Fibroblast of skin of scalp (primary cell): ENCODE results near the gene BCL3.
A peak's percentile ranks its signal among the peaks of the same experiment; 100 is the strongest.
"Not testable (repeated sequence)": the region's sequence is repeated elsewhere in the genome, so short reads cannot be mapped to it uniquely, and the experiment has no call there.

Source experiments
- DNase-seq: peaks from one replicate; pipeline ENCODE4 v3.0.0-alpha.2; 2013

Gene BCL3

GRCh38 chr19:44721369-44721768 is 27.1 kb upstream of the BCL3 start:
- not testable (repeated sequence) for DNase-seq

- no peak for DNase-seq
These were observed 26.1 kb upstream of the BCL3 start for GRCh38 chr19:44722131-44723121.

GRCh38 chr19:44723299-44723951 is 25.1 kb upstream of the BCL3 start:
- DNase-seq: no peak

- DNase-seq: peak; percentile 81
These were observed 24.6 kb upstream of the BCL3 start for GRCh38 chr19:44723952-44724319.

- no peak for DNase-seq
These were observed 23.3 kb upstream of the BCL3 start for GRCh38 chr19:44725251-44725650.

GRCh38 chr19:44725684-44726083 is 22.8 kb upstream of the BCL3 start:
- no peak for DNase-seq

- no peak for DNase-seq
These were observed 22.0 kb upstream of the BCL3 start for GRCh38 chr19:44726465-44726864.

- DNase-seq: no peak
These were observed 20.3 kb upstream of the BCL3 start for GRCh38 chr19:44728178-44728577.

GRCh38 chr19:44729516-44730033 is 18.9 kb upstream of the BCL3 start:
- DNase-seq: no peak

GRCh38 chr19:44731081-44731480 is 17.4 kb upstream of the BCL3 start:
- DNase-seq: no peak

- DNase-seq: no peak
These were observed 16.9 kb upstream of the BCL3 start for GRCh38 chr19:44731622-44732021.

GRCh38 chr19:44732235-44733014 is 16.1 kb upstream of the BCL3 start:
- no peak for DNase-seq

- DNase-seq: no peak
These were observed 14.2 kb upstream of the BCL3 start for GRCh38 chr19:44734357-44734756.

- DNase-seq: no peak
These were observed 13.5 kb upstream of the BCL3 start for GRCh38 chr19:44735011-44735410.

- peak; percentile 68 for DNase-seq
These were observed 11.1 kb upstream of the BCL3 start for GRCh38 chr19:44737238-44738071.

GRCh38 chr19:44738136-44738535 is 10.4 kb upstream of the BCL3 start:
- DNase-seq: no peak

GRCh38 chr19:44738603-44739558 is 9.6 kb upstream of the BCL3 start:
- no peak for DNase-seq

- DNase-seq: no peak
These were observed 8.1 kb upstream of the BCL3 start for GRCh38 chr19:44740351-44740824.

GRCh38 chr19:44741258-44741731 is 7.2 kb upstream of the BCL3 start:
- no peak for DNase-seq

- DNase-seq: peak; percentile 100
These were observed 6.6 kb upstream of the BCL3 start for GRCh38 chr19:44741841-44742329.
